22Rv1 (cell line): ENCODE measurements around the gene YJU2.
A peak's percentile ranks its signal among the peaks of the same experiment; 100 is the strongest.
"Not testable (repeated sequence)": the region's sequence is repeated elsewhere in the genome, so short reads cannot be mapped to it uniquely, and the experiment has no call there.

Experiments used
- H3K27ac ChIP-seq: fragments of 450-650 bp; 2 replicates; pipeline ENCODE4 v1.5.1; 2017
- ZFX ChIP-seq: fragments of 450-650 bp; IDR thresholded peaks from 2 replicates; pipeline ENCODE4 v1.6.1; 2017; ENCODE audit warnings: antibody characterized with exemption, borderline replicate concordance
- TF ChIP-seq, protein P1 (sequence below): fragments of 450-650 bp; IDR thresholded peaks from 2 replicates; pipeline ENCODE4 v1.5.1; 2017; ENCODE audit warnings: mild to moderate bottlenecking

The YJU2 gene

DNA sequence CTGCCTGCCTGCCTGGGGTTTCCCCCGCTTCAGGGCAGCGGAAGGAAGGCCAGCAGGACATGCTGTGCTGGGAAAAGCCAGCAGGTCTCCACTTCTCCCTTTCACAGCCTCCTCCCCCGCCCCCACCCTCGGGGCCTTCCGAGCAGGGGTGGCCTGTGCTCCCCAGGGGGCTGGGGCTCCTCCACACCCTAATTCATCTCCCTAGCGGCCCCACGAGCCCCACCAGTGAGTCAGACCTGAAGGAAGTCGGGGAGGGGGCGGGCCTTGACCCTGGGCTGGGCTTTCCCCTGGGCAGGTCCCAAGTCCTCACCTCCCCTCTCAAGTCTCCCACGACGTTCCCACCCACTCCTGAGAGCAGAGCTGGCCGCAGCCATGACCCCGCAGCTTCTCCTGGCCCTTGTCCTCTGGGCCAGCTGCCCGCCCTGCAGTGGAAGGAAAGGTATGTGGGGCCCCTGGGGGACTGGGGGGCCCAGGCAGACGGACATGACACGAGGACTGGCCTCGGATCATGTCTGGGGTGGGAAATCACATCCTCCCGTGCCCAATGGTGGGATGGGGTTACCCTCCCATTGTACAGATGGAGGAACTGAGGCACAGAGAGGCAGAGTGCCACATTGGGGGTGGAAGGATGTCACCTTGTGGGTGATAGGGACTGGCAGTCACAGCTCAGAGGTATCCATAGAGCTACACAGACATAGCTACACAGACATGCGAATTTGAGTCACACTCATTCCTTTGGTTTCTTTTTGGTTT, 17.5 kb upstream of the YJU2 start, which contains the start of gene EBI3:
TSS of gene EBI3 (plus strand) at position 345 of the 753 bp plus-strand sequence. CDS start at position 373, 28 bp downstream.
- TF ChIP-seq ZFX, result no peak
- TF ChIP-seq, protein P1, sequence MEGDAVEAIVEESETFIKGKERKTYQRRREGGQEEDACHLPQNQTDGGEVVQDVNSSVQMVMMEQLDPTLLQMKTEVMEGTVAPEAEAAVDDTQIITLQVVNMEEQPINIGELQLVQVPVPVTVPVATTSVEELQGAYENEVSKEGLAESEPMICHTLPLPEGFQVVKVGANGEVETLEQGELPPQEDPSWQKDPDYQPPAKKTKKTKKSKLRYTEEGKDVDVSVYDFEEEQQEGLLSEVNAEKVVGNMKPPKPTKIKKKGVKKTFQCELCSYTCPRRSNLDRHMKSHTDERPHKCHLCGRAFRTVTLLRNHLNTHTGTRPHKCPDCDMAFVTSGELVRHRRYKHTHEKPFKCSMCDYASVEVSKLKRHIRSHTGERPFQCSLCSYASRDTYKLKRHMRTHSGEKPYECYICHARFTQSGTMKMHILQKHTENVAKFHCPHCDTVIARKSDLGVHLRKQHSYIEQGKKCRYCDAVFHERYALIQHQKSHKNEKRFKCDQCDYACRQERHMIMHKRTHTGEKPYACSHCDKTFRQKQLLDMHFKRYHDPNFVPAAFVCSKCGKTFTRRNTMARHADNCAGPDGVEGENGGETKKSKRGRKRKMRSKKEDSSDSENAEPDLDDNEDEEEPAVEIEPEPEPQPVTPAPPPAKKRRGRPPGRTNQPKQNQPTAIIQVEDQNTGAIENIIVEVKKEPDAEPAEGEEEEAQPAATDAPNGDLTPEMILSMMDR, result no peak
- H3K27ac ChIP-seq, result no peak within 1 kb of the TSS

DNA sequence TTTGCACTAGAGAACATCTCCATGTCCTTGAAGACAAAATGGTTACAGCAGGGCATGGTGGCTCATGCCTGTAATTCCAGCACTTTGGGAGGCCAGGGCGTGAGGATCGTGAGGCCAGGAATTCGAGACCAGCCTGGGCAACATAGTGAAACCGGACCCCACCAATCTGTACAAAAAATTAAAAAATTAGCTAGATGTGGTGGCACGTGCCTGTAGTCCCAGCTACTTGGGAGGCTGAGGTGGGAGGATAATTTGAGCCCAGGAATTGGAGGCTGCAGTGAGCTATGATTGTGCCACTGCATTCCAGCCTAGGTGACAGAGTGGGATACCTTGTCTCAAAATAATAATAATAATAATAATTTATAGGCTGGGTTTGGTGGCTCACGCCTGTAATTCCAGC, 16.6 kb upstream of the YJU2 start:
- H3K27ac ChIP-seq, result not testable (repeated sequence)

DNA sequence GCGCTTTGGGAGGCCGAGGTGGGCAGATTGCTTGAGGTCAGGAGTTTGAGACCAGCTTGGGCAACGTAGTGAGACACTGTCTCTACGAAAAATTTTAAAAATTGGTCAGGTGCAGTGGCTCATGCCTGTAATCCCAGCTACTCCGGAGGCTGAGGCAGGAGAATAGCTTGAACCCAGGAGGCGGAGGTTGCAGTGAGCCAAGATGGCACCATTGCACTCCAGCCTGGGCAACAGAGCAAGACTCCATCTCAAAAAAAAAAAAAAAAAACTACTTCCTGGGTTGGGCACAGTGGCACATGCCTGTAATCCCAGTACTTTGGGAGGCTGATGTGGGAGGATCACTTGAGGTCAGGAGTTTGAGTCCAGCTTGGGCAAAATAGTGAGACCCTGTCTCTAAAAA, 15.4 kb upstream of the YJU2 start:
- H3K27ac ChIP-seq, result not testable (repeated sequence)

DNA sequence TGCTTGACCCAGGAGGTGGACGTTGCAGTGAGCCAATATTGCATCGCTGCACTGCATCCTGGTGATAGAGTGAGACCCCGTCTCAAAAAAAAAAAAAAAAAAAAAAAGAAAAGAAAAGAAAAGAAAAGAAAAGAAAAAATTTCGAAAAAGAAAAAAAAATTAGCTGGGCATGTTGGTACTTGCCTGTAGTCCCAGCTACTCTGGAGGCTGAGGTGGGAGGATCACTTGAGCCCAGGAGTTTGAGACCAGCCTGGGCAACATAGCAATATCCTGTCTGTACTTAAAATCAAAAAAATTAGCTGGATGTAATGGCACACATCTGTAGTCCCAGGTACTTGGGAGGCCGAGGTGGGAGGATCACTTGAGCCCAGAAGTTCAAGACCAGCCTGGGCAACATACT, 14.7 kb upstream of the YJU2 start:
- not testable (repeated sequence) for H3K27ac ChIP-seq

DNA sequence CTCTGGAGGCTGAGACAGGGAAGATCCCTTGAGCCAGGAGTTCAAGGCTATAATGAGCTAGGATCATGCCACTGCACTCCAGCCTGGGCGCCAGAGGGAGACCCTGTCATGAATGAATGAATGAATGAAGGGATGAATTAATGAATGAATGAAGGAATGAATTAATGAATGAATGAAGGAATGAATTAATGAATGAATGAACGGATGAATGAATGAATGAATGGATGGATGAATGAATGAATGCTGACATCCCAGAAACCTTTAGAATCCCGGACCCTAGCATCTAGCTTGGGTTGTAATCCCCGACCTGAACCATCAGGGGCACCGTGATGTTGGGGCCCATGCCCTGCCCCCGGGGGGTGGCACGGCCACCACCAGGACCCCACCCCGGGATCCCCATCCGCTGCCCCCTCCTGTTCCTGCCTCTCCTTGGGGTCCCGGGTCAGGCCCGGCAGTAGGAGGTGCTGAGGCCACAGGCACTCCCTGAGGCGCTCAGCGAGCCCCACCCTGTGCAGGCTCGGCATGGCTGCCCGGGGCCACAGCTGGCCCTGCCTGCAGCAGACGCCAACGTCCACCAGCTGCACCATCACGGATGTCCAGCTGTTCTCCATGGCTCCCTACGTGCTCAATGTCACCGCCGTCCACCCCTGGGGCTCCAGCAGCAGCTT, 14.1 kb upstream of the YJU2 start:
- TF ChIP-seq, protein P1, result no peak
- no peak for TF ChIP-seq ZFX

DNA sequence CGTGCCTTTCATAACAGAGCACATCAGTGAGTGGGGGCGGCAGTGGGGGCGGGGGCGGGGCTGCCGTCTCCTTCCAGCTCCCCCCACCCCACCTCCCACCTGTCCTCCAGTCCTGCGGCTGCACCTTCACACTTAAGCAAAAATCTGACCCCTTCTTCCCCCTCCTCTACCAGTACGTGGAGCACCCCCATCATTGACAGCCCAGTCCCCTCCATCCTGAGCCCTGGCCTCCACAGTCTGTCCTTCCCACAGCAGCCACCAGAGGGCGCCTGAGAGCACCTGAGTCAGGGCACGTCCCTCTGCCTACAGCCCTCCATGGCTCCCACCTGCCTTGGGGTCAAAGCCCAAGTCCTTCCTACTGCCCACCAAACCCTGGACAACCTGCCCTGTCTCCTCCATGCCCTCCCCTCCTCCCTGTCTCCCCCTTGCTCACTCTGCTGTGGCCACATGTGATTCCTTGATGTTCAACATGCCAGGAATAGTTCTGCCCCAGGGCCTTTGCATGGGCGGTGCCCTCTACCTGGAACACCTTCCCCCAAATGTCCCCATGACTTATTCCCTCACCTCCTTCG, 13.5 kb upstream of the YJU2 start:
- TF ChIP-seq ZFX, result no peak
- TF ChIP-seq, protein P1, result peak; percentile 86
- no peak overlapping the region for H3K27ac ChIP-seq

More for the DNA sequence above, 14.1 kb upstream of the YJU2 start:
- H3K27ac ChIP-seq, result no peak overlapping the region

DNA sequence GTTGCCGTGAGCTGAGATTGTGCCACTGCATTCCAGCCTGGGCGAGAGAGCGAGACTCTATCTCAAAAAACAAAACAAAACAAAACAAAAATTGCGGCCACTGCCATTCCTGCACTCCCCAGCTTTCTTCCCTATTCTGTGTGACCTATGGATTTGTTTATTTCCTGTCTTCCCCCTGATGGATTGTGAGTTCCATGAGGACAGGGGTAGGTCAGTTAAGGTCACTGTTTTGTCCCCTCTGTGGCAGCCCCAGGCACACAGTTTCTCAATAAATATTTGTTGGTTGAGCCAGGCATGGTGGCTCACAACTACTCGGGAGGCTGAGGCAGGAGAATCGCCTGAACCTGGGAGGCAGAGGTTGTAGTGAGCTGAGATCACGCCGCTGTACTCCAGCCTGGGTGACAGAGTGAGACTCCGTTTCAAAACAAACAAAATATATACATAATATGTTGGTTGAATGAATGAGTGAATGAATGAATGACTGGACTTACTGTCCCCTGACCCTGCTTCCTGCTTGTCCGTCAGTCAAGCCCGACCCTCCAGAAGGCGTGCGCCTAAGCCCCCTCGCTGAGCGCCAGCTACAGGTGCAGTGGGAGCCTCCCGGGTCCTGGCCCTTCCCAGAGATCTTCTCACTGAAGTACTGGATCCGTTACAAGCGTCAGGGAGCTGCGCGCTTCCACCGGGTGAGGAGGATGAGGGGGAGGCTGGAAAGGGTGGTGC, 12.6 kb upstream of the YJU2 start:
- TF ChIP-seq, protein P1, result no peak
- no peak for TF ChIP-seq ZFX
- H3K27ac ChIP-seq, result no peak overlapping the region

DNA sequence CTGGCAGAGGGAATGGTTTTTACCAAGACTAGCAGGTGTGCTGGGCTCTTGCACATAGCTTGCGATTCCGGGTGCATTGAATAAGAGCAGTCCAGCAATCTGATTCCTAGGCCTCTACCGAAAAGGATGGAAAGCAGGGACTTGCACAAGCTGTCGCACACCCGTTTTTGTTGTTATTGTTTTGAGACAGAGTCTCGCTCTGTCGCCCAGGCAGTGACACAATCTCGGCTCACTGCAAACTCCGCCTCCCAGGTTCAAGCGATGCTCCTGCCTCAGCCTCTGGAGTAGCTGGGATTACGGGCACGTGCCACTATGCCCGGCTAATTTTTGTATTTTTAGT, 12.0 kb upstream of the YJU2 start:
- no peak overlapping the region for H3K27ac ChIP-seq

DNA sequence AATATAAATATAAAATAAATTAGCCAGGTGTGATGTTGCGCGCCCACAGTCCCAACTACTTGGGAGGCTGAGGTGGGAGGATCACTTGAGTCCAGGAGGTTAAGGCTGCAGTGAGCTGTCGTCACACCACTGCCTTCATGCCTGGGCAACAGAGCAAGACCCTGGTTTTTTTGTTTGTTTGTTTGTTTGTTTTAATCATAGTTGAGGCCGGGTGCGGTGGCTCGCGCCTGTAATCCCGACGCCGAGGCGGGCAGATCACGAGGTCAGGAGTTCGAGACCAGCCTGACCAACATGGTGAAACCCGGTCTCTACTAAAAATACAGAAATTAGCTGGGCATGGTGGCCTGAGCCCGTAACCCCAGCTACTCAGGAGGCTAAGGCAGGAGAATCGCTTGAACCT, 9.4 kb upstream of the YJU2 start:
- not testable (repeated sequence) for H3K27ac ChIP-seq

More for the DNA sequence above, 12.0 kb upstream of the YJU2 start:
- no peak for TF ChIP-seq ZFX
- TF ChIP-seq, protein P1, result no peak
